Measurements from ENCODE around the gene ARHGEF33. TPM values are rescaled to one million over a fixed set of nuclear protein-coding genes. Genes with fewer than 3 reads are reported as not detected.

ARHGEF33 gene
- total and polyA plus RNA-seq, 2 of the 13 experiments (the other 11 are each of a cell fraction or from before 2014, with no cell fraction given) = 0.04 TPM; not detected in 1

GRCh38 chr2:38889575-38889974 lies at the start of gene ARHGEF33 (continued):
- TF ChIP-seq, protein P1, sequence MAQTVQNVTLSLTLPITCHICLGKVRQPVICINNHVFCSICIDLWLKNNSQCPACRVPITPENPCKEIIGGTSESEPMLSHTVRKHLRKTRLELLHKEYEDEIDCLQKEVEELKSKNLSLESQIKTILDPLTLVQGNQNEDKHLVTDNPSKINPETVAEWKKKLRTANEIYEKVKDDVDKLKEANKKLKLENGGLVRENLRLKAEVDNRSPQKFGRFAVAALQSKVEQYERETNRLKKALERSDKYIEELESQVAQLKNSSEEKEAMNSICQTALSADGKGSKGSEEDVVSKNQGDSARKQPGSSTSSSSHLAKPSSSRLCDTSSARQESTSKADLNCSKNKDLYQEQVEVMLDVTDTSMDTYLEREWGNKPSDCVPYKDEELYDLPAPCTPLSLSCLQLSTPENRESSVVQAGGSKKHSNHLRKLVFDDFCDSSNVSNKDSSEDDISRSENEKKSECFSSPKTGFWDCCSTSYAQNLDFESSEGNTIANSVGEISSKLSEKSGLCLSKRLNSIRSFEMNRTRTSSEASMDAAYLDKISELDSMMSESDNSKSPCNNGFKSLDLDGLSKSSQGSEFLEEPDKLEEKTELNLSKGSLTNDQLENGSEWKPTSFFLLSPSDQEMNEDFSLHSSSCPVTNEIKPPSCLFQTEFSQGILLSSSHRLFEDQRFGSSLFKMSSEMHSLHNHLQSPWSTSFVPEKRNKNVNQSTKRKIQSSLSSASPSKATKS (CRISPR knock-in tag; IDR thresholded peaks at IDR 0.05) = no peak
- TF ChIP-seq TOPORS (CRISPR knock-in tag; IDR thresholded peaks at IDR 0.05) (no peak), ZNF850 (CRISPR knock-in tag; conservative IDR thresholded peaks at IDR 0.05) (no peak), PCBP1 (IDR thresholded peaks at IDR 0.05; ENCODE audit: borderline replicate concordance, low read depth, low read length) (no peak), REXO4 (CRISPR knock-in tag; IDR thresholded peaks at IDR 0.05; ENCODE audit: borderline replicate concordance) (no peak), AHR (CRISPR knock-in tag; IDR thresholded peaks at IDR 0.05) (no peak), HNRNPUL1 (IDR thresholded peaks at IDR 0.05; ENCODE audit: low read depth, low read length) (no peak)
- TF ChIP-seq, protein P2, sequence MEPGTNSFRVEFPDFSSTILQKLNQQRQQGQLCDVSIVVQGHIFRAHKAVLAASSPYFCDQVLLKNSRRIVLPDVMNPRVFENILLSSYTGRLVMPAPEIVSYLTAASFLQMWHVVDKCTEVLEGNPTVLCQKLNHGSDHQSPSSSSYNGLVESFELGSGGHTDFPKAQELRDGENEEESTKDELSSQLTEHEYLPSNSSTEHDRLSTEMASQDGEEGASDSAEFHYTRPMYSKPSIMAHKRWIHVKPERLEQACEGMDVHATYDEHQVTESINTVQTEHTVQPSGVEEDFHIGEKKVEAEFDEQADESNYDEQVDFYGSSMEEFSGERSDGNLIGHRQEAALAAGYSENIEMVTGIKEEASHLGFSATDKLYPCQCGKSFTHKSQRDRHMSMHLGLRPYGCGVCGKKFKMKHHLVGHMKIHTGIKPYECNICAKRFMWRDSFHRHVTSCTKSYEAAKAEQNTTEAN (CRISPR knock-in tag; conservative IDR thresholded peaks at IDR 0.05) = no peak
- TF ChIP-seq, protein P3, sequence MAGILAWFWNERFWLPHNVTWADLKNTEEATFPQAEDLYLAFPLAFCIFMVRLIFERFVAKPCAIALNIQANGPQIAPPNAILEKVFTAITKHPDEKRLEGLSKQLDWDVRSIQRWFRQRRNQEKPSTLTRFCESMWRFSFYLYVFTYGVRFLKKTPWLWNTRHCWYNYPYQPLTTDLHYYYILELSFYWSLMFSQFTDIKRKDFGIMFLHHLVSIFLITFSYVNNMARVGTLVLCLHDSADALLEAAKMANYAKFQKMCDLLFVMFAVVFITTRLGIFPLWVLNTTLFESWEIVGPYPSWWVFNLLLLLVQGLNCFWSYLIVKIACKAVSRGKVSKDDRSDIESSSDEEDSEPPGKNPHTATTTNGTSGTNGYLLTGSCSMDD (CRISPR knock-in tag; IDR thresholded peaks at IDR 0.05) = no peak

GRCh38 chr2:38850045-38850444 lies 39.6 kb upstream of the ARHGEF33 start:
- intact Hi-C loops (cut with micrococcal nuclease; ENCODE audit: unreplicated experiment) = no loop called here
- 92% methylated on average over 3 of the region's 3 CpGs for WGBS (ENCODE audit: low lambda C conversion rate)
- Histone ChIP-seq H3K79me2 (ENCODE audit: insufficient read depth, low read length) (no peaks in the 10 kb centered on the region), H4K20me1 (ENCODE audit: insufficient read depth, low read length) (no peaks in the 10 kb centered on the region), H3K27me3 (ENCODE audit: control insufficient read depth in 1 of 2, insufficient read depth in 2 of 2, low read length in 2 of 2) (no peaks in the 10 kb centered on the region), H3K36me3 (replicated peaks in 1 of 2; ENCODE audit: control insufficient read depth in 1 of 2, insufficient read depth in 2 of 2, low read length in 2 of 2) (peaks cover 6 to 33% of the 10 kb centered on the region in 2 experiments), H3K4me3 (replicated peaks in 1 of 3; ENCODE audit: insufficient read depth in 1 of 3, low read depth in 2 of 3, low read length in 3 of 3) (no peak overlapping the region), H3K9me3 (ENCODE audit: low read length) (no peaks in the 10 kb centered on the region), H3K4me2 (ENCODE audit: low read depth, low read length) (no peak overlapping the region), H2AFZ (ENCODE audit: low read length) (no peak overlapping the region), H3K27ac (ENCODE audit: extremely low read length, insufficient read depth, low read length) (no peak overlapping the region), H3K4me1 (ENCODE audit: insufficient read depth, low read length) (no peaks in the 10 kb centered on the region), H3K9ac (ENCODE audit: insufficient read depth, low read depth, low read length) (no peak overlapping the region)
- FAIRE-seq (no peak), DNase-seq (ENCODE audit: low spot score) (no peak), ATAC-seq (no peak)
- in situ Hi-C loops (cut with HindIII; ENCODE audit: extremely low pct_ligation_motif_present, low pct_unique_long_range_greater_than_20kb) = no loop called here
- CTCF ChIA-PET (ENCODE audit: low intra/inter-chr PET ratio, low total read pairs) = no interaction called here
- no TSS peak for BruUV-seq (replicated peaks)
- POLR2A ChIA-PET = no interaction called here
- TF ChIP-seq RFXANK (CRISPR knock-in tag; IDR thresholded peaks at IDR 0.05) = no peak
